ENCODE results near the gene ENDOG. TPM values are rescaled to one million over a fixed set of nuclear protein-coding genes. Genes with fewer than 3 reads are reported as not detected.
"Not testable (repeated sequence)": the region's sequence is repeated elsewhere in the genome, so short reads cannot be mapped to it uniquely, and the experiment has no call there.

The ENDOG gene
- total RNA-seq, 2 donors from 2014 or later, result 59.5 to 66.4 TPM

DNA sequence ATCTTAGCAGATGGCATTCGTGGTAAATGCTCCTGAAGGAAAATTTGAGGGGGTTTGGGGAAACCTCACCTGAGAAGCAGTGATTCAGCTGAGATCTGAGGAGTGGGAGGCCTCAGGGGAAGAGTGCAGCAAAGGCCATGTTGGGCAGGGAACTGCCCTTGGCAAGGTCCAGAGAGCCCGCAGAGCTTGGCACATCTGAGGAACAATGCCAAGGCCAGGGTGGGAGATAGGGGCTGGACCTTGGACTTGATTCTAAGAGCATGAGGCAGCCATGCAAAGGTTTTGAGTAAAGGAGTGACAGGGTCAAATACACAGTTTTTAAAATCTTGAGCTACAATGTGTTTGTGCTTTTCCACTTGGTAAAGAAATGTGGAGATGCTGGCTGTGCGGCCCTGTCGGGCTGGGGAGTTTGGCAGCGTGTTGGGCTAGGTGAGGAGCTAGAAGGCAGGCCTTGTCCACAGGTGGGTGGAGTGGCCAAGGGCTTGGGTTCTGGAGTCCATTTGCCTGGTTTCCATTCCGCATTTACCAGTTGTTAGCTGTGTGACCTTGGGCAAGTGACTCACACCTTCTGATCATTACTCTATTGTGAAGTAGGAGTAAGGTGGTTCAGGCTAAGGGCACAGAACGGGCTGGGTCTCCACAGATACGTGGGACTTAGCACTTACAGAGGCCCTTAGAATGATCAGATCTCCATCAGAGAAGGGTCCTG is 25.2 kb upstream of the ENDOG start:
- Histone ChIP-seq H3K9ac (ENCODE audit: low read depth in 2 of 2, low read length in 2 of 2) (no peak overlapping the region), H3K27me3 (no peaks in the 10 kb centered on the region), H3K27ac (no peak overlapping the region), H3K4me1 (peaks cover 3% of the 10 kb centered on the region), H3K9me3 (no peaks in the 10 kb centered on the region), H3K4me3 (no peak overlapping the region), H3K36me3 (peaks cover 3% of the 10 kb centered on the region)
- no peak for DNase-seq
- intact Hi-C loops (cut with DNase I), result no loop called here
- TF ChIP-seq, protein P1, sequence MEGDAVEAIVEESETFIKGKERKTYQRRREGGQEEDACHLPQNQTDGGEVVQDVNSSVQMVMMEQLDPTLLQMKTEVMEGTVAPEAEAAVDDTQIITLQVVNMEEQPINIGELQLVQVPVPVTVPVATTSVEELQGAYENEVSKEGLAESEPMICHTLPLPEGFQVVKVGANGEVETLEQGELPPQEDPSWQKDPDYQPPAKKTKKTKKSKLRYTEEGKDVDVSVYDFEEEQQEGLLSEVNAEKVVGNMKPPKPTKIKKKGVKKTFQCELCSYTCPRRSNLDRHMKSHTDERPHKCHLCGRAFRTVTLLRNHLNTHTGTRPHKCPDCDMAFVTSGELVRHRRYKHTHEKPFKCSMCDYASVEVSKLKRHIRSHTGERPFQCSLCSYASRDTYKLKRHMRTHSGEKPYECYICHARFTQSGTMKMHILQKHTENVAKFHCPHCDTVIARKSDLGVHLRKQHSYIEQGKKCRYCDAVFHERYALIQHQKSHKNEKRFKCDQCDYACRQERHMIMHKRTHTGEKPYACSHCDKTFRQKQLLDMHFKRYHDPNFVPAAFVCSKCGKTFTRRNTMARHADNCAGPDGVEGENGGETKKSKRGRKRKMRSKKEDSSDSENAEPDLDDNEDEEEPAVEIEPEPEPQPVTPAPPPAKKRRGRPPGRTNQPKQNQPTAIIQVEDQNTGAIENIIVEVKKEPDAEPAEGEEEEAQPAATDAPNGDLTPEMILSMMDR (IDR thresholded peaks at IDR 0.05), result no peak

DNA sequence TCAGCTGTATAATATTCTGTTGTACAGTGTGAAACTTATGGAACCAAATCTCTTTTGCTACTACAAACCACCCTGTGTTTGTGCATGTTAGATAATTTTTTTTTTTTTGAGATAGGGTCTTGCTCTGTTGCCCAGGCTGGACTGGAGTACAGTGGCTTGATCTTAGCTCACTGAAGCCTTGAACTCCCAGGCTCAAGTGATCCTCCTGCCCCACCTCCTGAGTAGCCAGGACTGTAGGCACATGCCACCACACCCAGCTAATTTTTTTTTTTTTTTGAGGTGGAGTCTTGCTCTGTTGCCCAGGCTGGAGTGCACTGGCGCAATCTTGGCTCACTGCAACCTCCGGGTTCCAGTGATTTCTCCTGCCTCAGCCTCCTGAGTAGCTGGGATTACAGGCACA is 23.3 kb upstream of the ENDOG start:
- H3K4me3 ChIP-seq; H3K4me1 ChIP-seq; DNase-seq; H3K9me3 ChIP-seq; H3K27ac ChIP-seq; H3K36me3 ChIP-seq; H3K9ac ChIP-seq (ENCODE audit: low read depth in 2 of 2, low read length in 2 of 2); intact Hi-C loops (cut with DNase I); H3K27me3 ChIP-seq: not testable (repeated sequence)

DNA sequence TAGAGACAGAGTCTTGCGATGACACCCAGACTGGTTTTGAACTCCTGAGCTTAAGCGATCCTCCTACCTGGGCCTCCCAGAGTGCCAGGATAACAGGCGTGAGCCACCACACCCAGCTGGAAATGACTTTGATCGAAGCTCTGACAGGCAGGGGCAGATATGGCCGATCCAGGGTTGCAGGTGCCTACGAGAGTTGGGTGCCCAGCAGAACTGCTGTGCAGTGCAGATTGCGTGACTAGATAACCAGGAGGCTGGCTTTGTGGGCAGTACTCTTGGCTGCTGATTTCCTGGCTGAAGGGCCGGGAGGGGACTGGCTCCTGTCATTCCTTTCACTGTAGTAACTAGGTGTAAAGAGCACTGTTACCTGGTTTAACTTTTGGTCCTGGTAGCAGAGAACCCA is 19.4 kb upstream of the ENDOG start:
- Histone ChIP-seq H3K4me3 (no peak overlapping the region), H3K9ac (ENCODE audit: low read depth in 2 of 2, low read length in 2 of 2) (no peak overlapping the region), H3K9me3 (no peaks in the 10 kb centered on the region), H3K27ac (no peak overlapping the region), H3K36me3 (peaks cover 10% of the 10 kb centered on the region), H3K27me3 (no peaks in the 10 kb centered on the region), H3K4me1 (no peaks in the 10 kb centered on the region)
- TF ChIP-seq, protein P1 (IDR thresholded peaks at IDR 0.05), result no peak
- intact Hi-C loops (cut with DNase I), result no loop called here
- DNase-seq, result no peak

- H3K9me3 ChIP-seq, result no peaks in the 10 kb centered on the region
- DNase-seq, result no peak
- intact Hi-C loops (cut with DNase I), result no loop called here
- H3K4me3 ChIP-seq, result no peak overlapping the region
- TF ChIP-seq, protein P1 (IDR thresholded peaks at IDR 0.05), result no peak
- H3K4me1 ChIP-seq, result no peaks in the 10 kb centered on the region
- H3K27ac ChIP-seq, result no peak overlapping the region
- no peak overlapping the region for H3K9ac ChIP-seq (ENCODE audit: low read depth in 2 of 2, low read length in 2 of 2)
- no peaks in the 10 kb centered on the region for H3K27me3 ChIP-seq
- H3K36me3 ChIP-seq, result peaks cover 10% of the 10 kb centered on the region
These were observed 18.2 kb upstream of the ENDOG start for GRCh38 chr9:128800061-128800460.

- peaks cover 10% of the 10 kb centered on the region for H3K36me3 ChIP-seq
- no peaks in the 10 kb centered on the region for H3K9me3 ChIP-seq
- intact Hi-C loops (cut with DNase I), result no loop called here
- no peak overlapping the region for H3K9ac ChIP-seq (ENCODE audit: low read depth in 2 of 2, low read length in 2 of 2)
- TF ChIP-seq, protein P1 (IDR thresholded peaks at IDR 0.05), result no peak
- no peak overlapping the region for H3K4me3 ChIP-seq
- H3K27me3 ChIP-seq, result no peaks in the 10 kb centered on the region
- H3K27ac ChIP-seq, result no peak overlapping the region
- no peaks in the 10 kb centered on the region for H3K4me1 ChIP-seq
- no peak for DNase-seq
These were observed 15.8 kb upstream of the ENDOG start for GRCh38 chr9:128802482-128802881.

DNA sequence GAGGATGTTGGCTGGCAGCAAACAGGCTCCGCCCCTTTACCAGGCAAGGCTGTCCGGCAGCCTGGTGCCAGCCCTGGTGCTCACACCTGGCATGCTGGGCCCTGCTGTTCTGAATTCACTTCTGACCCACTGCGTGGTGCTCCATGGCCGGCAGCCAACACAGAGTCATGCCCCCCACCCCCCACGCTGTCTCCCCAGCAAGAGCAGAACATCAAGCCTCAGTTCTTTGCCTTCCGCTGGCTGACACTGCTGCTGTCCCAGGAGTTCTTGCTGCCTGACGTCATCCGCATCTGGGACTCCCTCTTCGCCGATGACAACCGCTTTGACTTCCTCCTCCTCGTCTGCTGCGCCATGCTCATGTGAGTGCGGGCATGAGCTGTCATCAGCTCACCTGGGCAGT is 12.6 kb upstream of the ENDOG start:
- Histone ChIP-seq H3K27ac (no peak overlapping the region), H3K4me1 (no peaks in the 10 kb centered on the region), H3K9ac (ENCODE audit: low read depth in 2 of 2, low read length in 2 of 2) (no peak overlapping the region), H3K27me3 (no peaks in the 10 kb centered on the region), H3K9me3 (no peaks in the 10 kb centered on the region), H3K36me3 (no peaks in the 10 kb centered on the region), H3K4me3 (no peak overlapping the region)
- TF ChIP-seq, protein P1 (IDR thresholded peaks at IDR 0.05), result no peak
- intact Hi-C loops (cut with DNase I), result no loop called here
- DNase-seq, result no peak
